ENCODE results near the gene DDX42.

DDX42 gene

GRCh38 chr17:63848834-63849689, 75.1 kb downstream of the DDX42 start:
- H3K36me3 ChIP-seq (ENCODE audit: control insufficient read depth, low read length), result no peaks in the 10 kb centered on the region
- no peaks in the 10 kb centered on the region for H4K20me1 ChIP-seq (ENCODE audit: control insufficient read depth, insufficient read depth, low read depth, low read length)
- H3K79me2 ChIP-seq (ENCODE audit: control insufficient read depth, low read length), result no peaks in the 10 kb centered on the region
- peaks cover 10% of the 10 kb centered on the region for H3K9me3 ChIP-seq (ENCODE audit: control insufficient read depth, insufficient read depth, low read length)
- peaks cover 16% of the 10 kb centered on the region for H3K4me1 ChIP-seq (ENCODE audit: control insufficient read depth, low read length)
- no peaks in the 10 kb centered on the region for H3K9me2 ChIP-seq (replicated peaks; ENCODE audit: control insufficient read depth, low read length)
- TF ChIP-seq CTCF (IDR thresholded peaks at IDR 0.05; ENCODE audit: low read depth, low read length, poor library complexity, severe bottlenecking) (peak; percentile 89), EZH2phosphoT487 (IDR thresholded peaks at IDR 0.05; ENCODE audit: borderline replicate concordance, low read length) (no peak)
- H3K4me2 ChIP-seq (ENCODE audit: low read length), result peak overlapping the region; percentile 66
- no peak overlapping the region for H3K27ac ChIP-seq (ENCODE audit: low read depth, low read length)
- H3F3A ChIP-seq (ENCODE audit: control insufficient read depth, insufficient read depth), result peaks cover 10% of the 10 kb centered on the region
- peak overlapping the region; percentile 65 for H3K4me3 ChIP-seq (ENCODE audit: low read length)
- H3K27me3 ChIP-seq (ENCODE audit: control insufficient read depth, low read length), result no peaks in the 10 kb centered on the region; the same call in 1 of the 2 replicates

- H3K9me3 ChIP-seq (ENCODE audit: control insufficient read depth, insufficient read depth, low read length), result peaks cover 10% of the 10 kb centered on the region
- TF ChIP-seq EZH2phosphoT487 (IDR thresholded peaks at IDR 0.05; ENCODE audit: borderline replicate concordance, low read length), result no peak
- no peak for TF ChIP-seq CTCF (IDR thresholded peaks at IDR 0.05; ENCODE audit: low read depth, low read length, poor library complexity, severe bottlenecking)
- H3K27me3 ChIP-seq (ENCODE audit: control insufficient read depth, low read length), result no peaks in the 10 kb centered on the region; the same call in 1 of the 2 replicates
- no peak overlapping the region for H3K4me3 ChIP-seq (ENCODE audit: low read length)
- H3K36me3 ChIP-seq (ENCODE audit: control insufficient read depth, low read length), result no peaks in the 10 kb centered on the region
- H3K4me1 ChIP-seq (ENCODE audit: control insufficient read depth, low read length), result peaks cover 10% of the 10 kb centered on the region
- no peaks in the 10 kb centered on the region for H3K79me2 ChIP-seq (ENCODE audit: control insufficient read depth, low read length)
- no peaks in the 10 kb centered on the region for H3K9me2 ChIP-seq (replicated peaks; ENCODE audit: control insufficient read depth, low read length)
- H3K27ac ChIP-seq (ENCODE audit: low read depth, low read length), result no peak overlapping the region
- peaks cover under 1% of the 10 kb centered on the region for H3F3A ChIP-seq (ENCODE audit: control insufficient read depth, insufficient read depth)
- H3K4me2 ChIP-seq (ENCODE audit: low read length), result no peak overlapping the region
- H4K20me1 ChIP-seq (ENCODE audit: control insufficient read depth, insufficient read depth, low read depth, low read length), result no peaks in the 10 kb centered on the region
These were observed 76.4 kb downstream of the DDX42 start for GRCh38 chr17:63850401-63850800.

- no peaks in the 10 kb centered on the region for H4K20me1 ChIP-seq (ENCODE audit: control insufficient read depth, insufficient read depth, low read depth, low read length)
- no peak overlapping the region for H3K4me2 ChIP-seq (ENCODE audit: low read length)
- H3K27me3 ChIP-seq (ENCODE audit: control insufficient read depth, low read length), result peaks cover under 1% of the 10 kb centered on the region; the same call in 1 of the 2 replicates
These were observed 79.3 kb downstream of the DDX42 start for GRCh38 chr17:63853260-63853659.

More at GRCh38 chr17:63853260-63853659, 79.3 kb downstream of the DDX42 start:
- peaks cover 6% of the 10 kb centered on the region for H3K9me3 ChIP-seq (ENCODE audit: control insufficient read depth, insufficient read depth, low read length)
- H3K79me2 ChIP-seq (ENCODE audit: control insufficient read depth, low read length), result no peaks in the 10 kb centered on the region
- peaks cover 8% of the 10 kb centered on the region for H3K4me1 ChIP-seq (ENCODE audit: control insufficient read depth, low read length)
- TF ChIP-seq CTCF (IDR thresholded peaks at IDR 0.05; ENCODE audit: low read depth, low read length, poor library complexity, severe bottlenecking), result no peak
- TF ChIP-seq EZH2phosphoT487 (IDR thresholded peaks at IDR 0.05; ENCODE audit: borderline replicate concordance, low read length), result no peak
- no peaks in the 10 kb centered on the region for H3F3A ChIP-seq (ENCODE audit: control insufficient read depth, insufficient read depth)
- H3K27ac ChIP-seq (ENCODE audit: low read depth, low read length), result no peak overlapping the region
- H3K36me3 ChIP-seq (ENCODE audit: control insufficient read depth, low read length), result no peaks in the 10 kb centered on the region
- no peaks in the 10 kb centered on the region for H3K9me2 ChIP-seq (replicated peaks; ENCODE audit: control insufficient read depth, low read length)
- no peak overlapping the region for H3K4me3 ChIP-seq (ENCODE audit: low read length)

All from DOHH2 (cell line).